KMS-11 (cell line): ENCODE measurements around the gene AFF4.

Experiments
- H2AFZ ChIP-seq: fragments of 200-600 bp; sonication (generic); 2 replicates; pipeline ENCODE4 v1.6.1; 2016; ENCODE audit warnings: antibody characterized with exemption, mixed run types, low read depth
- H3K27ac ChIP-seq: fragments of 200-600 bp; sonication (generic); 2 replicates; pipeline ENCODE4 v1.6.1; 2016; ENCODE audit warnings: mild to moderate bottlenecking, mixed run types
- H3K27me3 ChIP-seq: fragments of 200-600 bp; sonication (generic); 2 replicates; pipeline ENCODE4 v1.6.1; 2017; ENCODE audit warnings: mild to moderate bottlenecking, low read depth, mixed run types, moderate library complexity; ENCODE audit not compliant: insufficient read depth
- H3K36me3 ChIP-seq: fragments of 200-600 bp; sonication (generic); 2 replicates; pipeline ENCODE4 v1.6.1; 2017; ENCODE audit warnings: mild to moderate bottlenecking, mixed run types; ENCODE audit not compliant: insufficient read depth
- H3K4me1 ChIP-seq: fragments of 200-600 bp; sonication (generic); 2 replicates; pipeline ENCODE4 v1.6.1; 2016; ENCODE audit warnings: mild to moderate bottlenecking, low read depth, mixed run types; ENCODE audit not compliant: poor library complexity, severe bottlenecking
- H3K4me2 ChIP-seq: fragments of 200-600 bp; sonication (generic); 2 replicates; pipeline ENCODE4 v1.7.0; 2016; ENCODE audit warnings: mild to moderate bottlenecking, mixed run types
- H3K4me3 ChIP-seq: fragments of 200-600 bp; sonication (generic); IDR thresholded peaks from 2 replicates; pipeline ENCODE4 v1.6.1; 2017; ENCODE audit warnings: low read depth, low read length, mixed read lengths; ENCODE audit not compliant: insufficient read depth
- H3K79me2 ChIP-seq: fragments of 200-600 bp; sonication (generic); 2 replicates; pipeline ENCODE4 v1.6.1; 2016; ENCODE audit warnings: low read depth, mixed run types; ENCODE audit not compliant: insufficient read depth
- H3K9ac ChIP-seq: fragments of 200-600 bp; sonication (generic); 2 replicates; pipeline ENCODE4 v1.6.1; 2016; ENCODE audit warnings: mild to moderate bottlenecking, mixed run types
- H4K20me1 ChIP-seq: fragments of 200-600 bp; sonication (generic); 2 replicates; pipeline ENCODE4 v1.6.1; 2016; ENCODE audit warnings: mild to moderate bottlenecking, mixed run types; ENCODE audit not compliant: insufficient read depth
- TF ChIP-seq, protein P1 (sequence below): fragments of 200-600 bp; sonication (generic); conservative IDR thresholded peaks from 2 replicates; pipeline ENCODE4 v1.6.1; 2017; ENCODE audit warnings: low read depth, mild to moderate bottlenecking, antibody characterized with exemption, low read length, moderate library complexity, mixed read lengths

The AFF4 gene

DNA sequence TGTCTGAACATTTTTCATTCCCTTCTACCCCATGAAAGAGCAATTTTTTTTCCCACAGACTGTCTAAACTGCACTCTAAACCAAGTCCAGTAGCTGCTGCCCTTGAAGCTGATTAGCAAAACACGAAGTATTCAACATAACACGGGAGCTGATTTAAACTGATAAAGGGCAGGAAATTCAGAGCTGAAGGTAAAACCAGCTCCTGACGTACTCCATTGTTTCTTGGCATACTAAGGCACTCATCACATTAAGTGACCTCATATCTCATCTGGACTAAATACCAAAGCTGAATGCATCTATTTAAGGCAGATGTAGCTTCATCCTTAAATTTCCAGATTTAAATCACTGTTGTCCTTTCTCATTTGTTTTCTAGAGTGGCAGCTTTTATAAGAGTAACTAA, 109.1 kb downstream of the AFF4 start:
- Histone ChIP-seq H3K36me3 (no peaks in the 10 kb centered on the region), H3K4me1 (peaks cover 2% of the 10 kb centered on the region), H3K9ac (no peak overlapping the region), H2AFZ (no peak overlapping the region), H3K4me3 (no peak overlapping the region), H3K4me2 (no peak overlapping the region), H3K79me2 (no peaks in the 10 kb centered on the region), H4K20me1 (no peaks in the 10 kb centered on the region), H3K27ac (no peak overlapping the region), H3K27me3 (no peaks in the 10 kb centered on the region)
- TF ChIP-seq, protein P1, sequence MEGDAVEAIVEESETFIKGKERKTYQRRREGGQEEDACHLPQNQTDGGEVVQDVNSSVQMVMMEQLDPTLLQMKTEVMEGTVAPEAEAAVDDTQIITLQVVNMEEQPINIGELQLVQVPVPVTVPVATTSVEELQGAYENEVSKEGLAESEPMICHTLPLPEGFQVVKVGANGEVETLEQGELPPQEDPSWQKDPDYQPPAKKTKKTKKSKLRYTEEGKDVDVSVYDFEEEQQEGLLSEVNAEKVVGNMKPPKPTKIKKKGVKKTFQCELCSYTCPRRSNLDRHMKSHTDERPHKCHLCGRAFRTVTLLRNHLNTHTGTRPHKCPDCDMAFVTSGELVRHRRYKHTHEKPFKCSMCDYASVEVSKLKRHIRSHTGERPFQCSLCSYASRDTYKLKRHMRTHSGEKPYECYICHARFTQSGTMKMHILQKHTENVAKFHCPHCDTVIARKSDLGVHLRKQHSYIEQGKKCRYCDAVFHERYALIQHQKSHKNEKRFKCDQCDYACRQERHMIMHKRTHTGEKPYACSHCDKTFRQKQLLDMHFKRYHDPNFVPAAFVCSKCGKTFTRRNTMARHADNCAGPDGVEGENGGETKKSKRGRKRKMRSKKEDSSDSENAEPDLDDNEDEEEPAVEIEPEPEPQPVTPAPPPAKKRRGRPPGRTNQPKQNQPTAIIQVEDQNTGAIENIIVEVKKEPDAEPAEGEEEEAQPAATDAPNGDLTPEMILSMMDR: no peak

DNA sequence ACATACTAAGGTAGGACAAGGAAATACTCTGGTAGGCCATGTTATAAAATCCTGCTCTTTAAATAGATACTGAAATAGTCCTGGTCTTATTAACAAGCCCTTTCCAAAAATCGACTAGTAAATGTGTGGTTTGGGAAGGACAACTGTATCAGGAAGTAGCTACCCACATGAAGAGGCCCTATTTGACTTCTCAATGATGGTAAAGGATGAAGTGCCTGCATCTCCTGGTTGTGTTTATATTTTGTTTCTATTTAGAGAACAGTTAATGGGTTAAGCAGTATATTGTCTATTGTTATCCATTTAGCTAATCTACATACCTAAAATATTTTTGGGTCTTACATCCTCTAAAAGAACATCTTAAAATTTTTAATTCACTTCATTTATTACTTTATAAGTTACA, 109.6 kb downstream of the AFF4 start:
- TF ChIP-seq, protein P1: no peak
- Histone ChIP-seq H3K79me2 (no peaks in the 10 kb centered on the region), H4K20me1 (no peaks in the 10 kb centered on the region), H3K36me3 (no peaks in the 10 kb centered on the region), H3K27me3 (no peaks in the 10 kb centered on the region), H2AFZ (no peak overlapping the region), H3K9ac (no peak overlapping the region), H3K4me1 (peaks cover 4% of the 10 kb centered on the region), H3K27ac (no peak overlapping the region), H3K4me3 (no peak overlapping the region), H3K4me2 (no peak overlapping the region)

DNA sequence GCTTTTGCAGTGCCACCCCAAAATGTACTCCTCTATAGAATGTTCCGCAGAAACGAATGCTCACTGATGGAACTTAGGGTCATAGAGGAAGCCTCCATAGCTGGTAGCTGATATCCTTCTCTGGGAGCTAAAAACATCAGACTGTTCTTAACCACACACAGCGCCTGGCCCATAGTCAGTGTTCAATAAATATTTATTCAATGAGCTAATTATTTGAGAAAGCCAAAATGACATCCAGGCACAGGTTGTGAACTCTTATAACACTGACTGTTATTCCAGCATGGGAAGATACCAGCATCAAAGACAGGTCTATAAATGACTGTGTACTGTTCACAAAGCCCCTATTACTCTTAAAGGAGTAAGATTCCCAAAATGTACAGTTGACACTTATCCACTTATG, 110.1 kb downstream of the AFF4 start:
- Histone ChIP-seq H3K4me3 (no peak overlapping the region), H3K79me2 (no peaks in the 10 kb centered on the region), H3K27me3 (no peaks in the 10 kb centered on the region), H3K9ac (no peak overlapping the region), H4K20me1 (no peaks in the 10 kb centered on the region), H2AFZ (no peak overlapping the region), H3K4me1 (peaks cover 4% of the 10 kb centered on the region), H3K4me2 (no peak overlapping the region), H3K36me3 (no peaks in the 10 kb centered on the region), H3K27ac (no peak overlapping the region)
- TF ChIP-seq, protein P1: no peak

- peaks cover 4% of the 10 kb centered on the region for H3K4me1 ChIP-seq
- H4K20me1 ChIP-seq: no peaks in the 10 kb centered on the region
- no peak overlapping the region for H3K4me2 ChIP-seq
Measured at GRCh38 chr5:132850066-132850465, 113.4 kb downstream of the AFF4 start.

More at GRCh38 chr5:132850066-132850465, 113.4 kb downstream of the AFF4 start:
- H3K36me3 ChIP-seq: no peaks in the 10 kb centered on the region
- H2AFZ ChIP-seq: no peak overlapping the region
- TF ChIP-seq, protein P1: no peak
- no peak overlapping the region for H3K4me3 ChIP-seq
- no peak overlapping the region for H3K27ac ChIP-seq
- no peaks in the 10 kb centered on the region for H3K27me3 ChIP-seq
- H3K79me2 ChIP-seq: no peaks in the 10 kb centered on the region
- H3K9ac ChIP-seq: no peak overlapping the region
